Measurements from ENCODE around the gene SLC25A42. TPM values are rescaled to one million over a fixed set of nuclear protein-coding genes. Genes with fewer than 3 reads are reported as not detected.
A peak's percentile ranks its signal among the peaks of the same experiment; 100 is the strongest.
"Not testable (repeated sequence)": the region's sequence is repeated elsewhere in the genome, so short reads cannot be mapped to it uniquely, and the experiment has no call there.

The SLC25A42 gene
- total RNA-seq, 1 donor from 2014 or later, result 4.4 TPM

GRCh38 chr19:19106938-19107337, 43.1 kb downstream of the SLC25A42 start:
- DNase-seq, result not testable (repeated sequence)

- DNase-seq, result no peak
Measured at GRCh38 chr19:19107654-19108053, 43.9 kb downstream of the SLC25A42 start.

DNA sequence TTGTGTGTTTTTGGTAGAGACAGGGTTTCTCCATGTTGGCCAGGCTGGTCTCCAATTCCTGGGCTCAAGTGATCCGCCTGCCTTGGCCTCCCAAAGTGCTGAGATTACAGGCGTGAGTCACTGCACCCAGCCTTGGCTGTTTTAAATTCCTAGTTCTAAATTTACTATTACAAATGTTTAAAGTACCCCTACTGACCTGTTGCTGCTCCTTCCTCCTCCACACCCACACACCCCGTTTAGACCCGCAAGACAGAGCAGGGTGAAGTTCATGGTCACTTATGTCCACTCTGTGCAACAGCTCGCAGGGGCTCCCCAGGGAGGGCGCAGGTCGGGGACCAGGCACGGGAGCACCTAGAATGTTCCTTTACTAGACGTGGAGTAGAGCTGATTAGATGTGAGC, 45.8 kb downstream of the SLC25A42 start:
- no peak for DNase-seq

- DNase-seq, result peak; percentile 50
Measured at GRCh38 chr19:19110410-19111135, 46.8 kb downstream of the SLC25A42 start.

- no peak for DNase-seq
Measured at GRCh38 chr19:19111136-19111835, 47.5 kb downstream of the SLC25A42 start.

GRCh38 chr19:19111967-19112580, 48.3 kb downstream of the SLC25A42 start:
- no peak for DNase-seq

DNA sequence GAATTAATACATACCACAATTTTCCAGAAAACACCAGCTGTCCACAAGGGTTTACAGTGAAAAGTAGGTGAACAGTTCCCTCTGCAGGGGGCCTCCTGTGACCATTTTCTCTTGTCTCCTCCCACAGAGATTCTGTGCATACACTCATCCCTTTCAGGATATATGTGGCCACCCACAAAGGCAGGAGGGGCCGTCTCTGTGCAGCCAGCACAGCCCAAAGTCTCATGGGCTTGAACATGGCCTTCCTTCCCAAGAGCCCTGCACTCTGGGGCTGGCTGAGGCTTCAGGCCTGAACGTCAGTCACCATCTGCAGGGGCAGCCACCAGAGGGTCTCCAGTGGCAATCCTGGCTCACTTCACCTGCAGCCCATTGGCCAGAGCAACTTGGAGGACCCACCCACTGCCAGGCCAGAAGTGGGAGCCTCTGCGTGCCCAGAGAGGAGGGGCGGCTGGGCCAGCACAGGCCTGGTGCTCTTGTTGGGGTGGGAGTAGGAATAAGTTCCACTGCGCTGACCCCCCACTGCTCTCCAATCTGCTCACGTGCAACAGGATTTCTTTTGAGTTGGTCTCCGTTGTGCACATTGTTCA, 49.3 kb downstream of the SLC25A42 start:
- no peak for DNase-seq

GRCh38 chr19:19115954-19116353, 52.2 kb downstream of the SLC25A42 start:
- peak; percentile 59 for DNase-seq

DNA sequence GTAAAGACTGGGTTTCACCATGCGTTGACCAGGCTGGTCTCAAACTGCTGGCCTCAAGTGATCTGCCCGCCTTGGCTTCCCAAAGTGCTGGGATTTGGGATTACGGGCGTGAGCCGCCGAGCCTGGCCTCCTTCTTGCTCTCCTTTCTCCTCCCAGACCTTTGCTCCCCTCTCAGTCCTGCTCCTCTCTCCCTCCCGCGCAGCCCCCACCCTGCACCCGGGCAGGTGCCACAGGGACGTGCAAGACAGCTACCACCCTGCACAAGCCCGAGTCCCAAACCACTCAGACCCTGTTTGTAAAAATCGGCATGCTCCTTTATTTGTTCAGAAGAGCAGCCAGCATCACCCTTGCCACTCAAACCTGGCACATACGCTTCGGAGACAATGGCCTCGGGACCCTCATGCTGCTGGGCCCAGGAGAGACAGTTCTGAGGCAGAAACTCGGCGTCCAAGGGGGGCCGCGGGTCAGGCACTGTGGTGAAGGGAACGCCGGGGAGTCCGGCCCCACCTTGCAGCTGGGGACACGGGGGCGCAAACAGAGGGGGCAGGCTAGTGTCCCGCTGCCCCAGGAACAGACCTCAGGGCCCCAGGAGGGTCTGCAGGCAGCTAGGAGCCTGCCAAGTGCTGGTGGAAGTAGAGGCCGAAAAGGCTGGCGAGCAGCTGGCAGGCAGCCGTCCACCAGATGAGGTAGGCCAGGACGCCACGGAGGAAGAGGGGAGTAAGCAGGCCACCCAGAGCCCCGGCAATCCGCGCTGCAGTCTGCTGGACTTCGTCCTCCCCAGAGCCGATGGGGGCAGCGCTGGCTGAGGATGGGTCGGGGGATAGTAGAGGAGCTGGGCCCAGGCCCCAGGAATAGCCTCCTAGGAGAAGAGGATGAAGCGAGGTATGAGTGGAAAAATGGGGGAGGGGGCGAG, 55.8 kb downstream of the SLC25A42 start:
- no peak for DNase-seq

GRCh38 chr19:19120308-19121231, 56.8 kb downstream of the SLC25A42 start:
- DNase-seq, result peak; percentile 35

DNA sequence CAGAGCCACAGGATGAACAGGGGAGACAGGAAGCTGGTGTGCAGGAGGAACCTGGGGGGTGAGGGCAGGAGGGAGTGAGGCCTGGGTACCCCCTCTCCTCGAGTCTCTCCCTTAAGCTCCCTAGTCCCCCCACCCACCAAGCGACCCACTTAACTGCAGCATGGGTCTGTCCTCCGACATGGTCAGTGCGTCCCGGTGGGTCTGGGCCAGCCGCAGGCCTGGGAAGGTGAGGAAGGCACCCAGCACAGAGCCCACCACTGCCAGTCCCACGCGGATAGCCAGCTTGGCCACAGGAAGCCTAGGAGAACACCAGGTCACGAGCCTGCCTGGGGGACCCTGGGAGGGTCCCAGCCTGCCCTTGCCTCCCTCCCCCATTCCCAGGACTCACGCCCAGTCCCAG, 57.6 kb downstream of the SLC25A42 start:
- DNase-seq, result no peak

GRCh38 chr19:19122902-19123301, 59.1 kb downstream of the SLC25A42 start:
- DNase-seq, result no peak

- DNase-seq, result no peak
Measured at GRCh38 chr19:19123386-19123785, 59.6 kb downstream of the SLC25A42 start.

DNA sequence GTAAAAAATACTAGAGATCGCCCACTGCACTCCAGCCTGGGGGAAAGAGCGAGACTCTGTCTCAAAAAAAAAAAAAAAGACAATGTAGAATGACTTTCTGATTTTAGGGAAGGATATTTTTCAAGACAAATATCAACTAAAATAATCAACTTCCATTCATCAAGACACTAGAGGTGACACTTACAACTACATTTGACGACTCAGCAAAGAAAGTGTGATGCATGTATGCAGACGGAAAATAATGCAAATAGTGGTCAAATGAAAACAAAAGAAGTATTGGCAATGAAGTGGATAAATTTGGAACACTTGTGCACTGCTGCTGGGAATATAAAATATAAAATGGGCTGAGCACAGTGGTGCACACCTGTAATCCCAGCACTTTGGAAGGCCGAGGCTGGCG, 62.3 kb downstream of the SLC25A42 start:
- DNase-seq, result no peak

DNA sequence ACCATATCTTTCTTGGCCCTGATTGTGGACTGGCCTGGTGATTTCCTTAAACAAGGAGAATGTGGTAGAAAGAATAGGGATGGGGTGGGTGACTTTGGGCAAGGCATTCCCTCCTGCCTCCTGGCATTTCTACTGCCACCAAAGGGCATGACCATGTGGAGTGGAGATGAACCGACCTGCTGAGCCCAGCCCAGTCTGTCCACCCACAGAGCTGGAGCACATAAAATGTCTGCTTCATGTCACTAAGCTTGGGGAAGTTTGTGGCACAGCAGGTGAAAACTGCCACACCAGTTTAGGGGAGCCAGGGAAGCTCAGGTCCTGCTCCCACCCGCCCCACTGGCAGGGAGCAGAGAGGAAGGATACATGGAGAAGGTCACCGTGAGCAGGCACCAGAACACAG, 68.2 kb downstream of the SLC25A42 start:
- DNase-seq, result no peak

DNA sequence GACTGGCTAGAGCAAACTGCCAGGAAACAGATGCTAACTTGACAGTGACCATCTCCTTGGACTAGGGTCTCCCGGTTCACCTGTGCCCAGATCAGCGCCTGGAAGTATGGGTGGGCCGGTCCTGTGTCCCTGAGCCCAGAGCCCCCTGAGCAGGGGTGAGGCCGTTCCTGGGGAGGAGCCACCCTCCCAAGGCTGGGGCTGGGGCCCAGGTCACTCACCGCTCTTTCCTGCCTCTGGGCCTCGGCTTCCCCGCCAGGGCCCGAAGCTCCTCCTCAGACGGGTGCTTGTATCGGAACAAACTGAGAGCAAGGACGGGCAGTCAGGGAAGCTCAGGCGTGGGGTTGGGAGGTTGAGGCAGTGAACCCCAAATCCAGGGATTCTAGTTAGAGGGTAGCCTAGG, 69.1 kb downstream of the SLC25A42 start:
- no peak for DNase-seq

DNA sequence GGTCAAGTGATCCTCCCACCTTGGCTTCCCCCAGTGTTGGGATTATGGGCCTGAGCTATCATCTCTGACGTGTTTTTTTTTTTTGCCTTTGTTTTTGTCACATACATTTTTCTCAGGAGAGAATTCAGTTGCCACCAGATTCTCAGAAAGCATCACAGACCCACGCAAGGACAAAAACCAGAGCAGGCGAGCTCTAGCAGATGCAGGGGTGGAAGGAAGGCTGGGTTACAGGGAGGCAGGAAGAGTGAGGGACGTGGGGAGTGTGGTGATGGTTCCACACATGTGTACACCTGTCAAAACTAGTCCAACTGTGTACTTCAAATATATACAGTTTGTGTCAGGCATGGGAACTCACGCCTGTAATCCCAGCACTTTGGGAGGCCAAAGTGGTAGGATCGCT, 70.2 kb downstream of the SLC25A42 start:
- DNase-seq, result no peak

DNA sequence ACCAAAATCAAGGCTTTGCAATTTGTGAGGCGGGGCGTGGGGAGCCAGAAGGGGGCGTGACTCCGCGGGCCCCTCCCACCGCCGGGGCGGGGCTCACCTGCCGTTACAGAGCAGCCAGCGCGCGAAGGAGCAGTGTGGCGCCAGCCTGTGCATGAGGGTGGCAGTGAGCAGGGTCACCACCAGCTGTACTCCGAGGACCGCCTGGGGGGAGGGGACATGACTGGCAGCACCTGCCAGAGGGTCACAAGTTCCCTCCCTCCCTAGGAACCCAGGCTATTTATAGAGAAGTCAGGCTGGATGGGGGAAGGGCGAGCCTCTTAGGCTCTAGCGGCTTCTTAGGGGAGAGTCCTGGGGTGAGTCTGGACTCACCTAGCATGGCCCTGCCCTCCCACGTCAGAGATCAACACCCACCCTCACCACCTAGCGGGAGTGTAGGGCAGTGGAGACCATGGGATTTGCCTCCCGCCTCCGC, 70.9 kb downstream of the SLC25A42 start:
- DNase-seq, result no peak

DNA sequence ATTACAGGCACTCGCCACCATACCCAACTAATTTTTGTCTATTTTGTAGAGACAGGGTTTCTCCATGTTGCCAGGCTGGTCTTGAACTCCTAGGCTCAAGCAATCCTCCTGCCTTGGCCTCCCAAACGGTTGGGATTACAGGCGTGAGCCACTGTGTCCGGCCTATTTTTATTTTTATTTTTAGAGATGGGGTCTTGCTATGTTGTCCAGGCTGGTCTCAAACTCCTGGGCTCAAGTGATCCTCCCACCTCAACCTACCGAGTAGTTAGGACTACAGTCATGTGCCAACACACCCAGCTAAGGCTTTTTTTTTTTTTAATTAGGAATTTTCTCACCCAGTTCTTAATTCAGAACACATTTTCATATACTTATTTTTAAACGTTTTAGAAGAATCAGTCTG, 71.9 kb downstream of the SLC25A42 start:
- not testable (repeated sequence) for DNase-seq

GRCh38 chr19:19137556-19138108, 73.8 kb downstream of the SLC25A42 start:
- DNase-seq, result peak; percentile 34

Data from dermis blood vessel endothelial cell (primary cell).